Stimulated activated CD4-positive, alpha-beta T cell treated with anti-CD3 and anti-CD28 coated beads, Interleukin-15, amount 100 ng/mL, for 1 hour (primary cell): ENCODE data around the gene TRRAP.
"Not testable (repeated sequence)": the region's sequence is repeated elsewhere in the genome, so short reads cannot be mapped to it uniquely, and the experiment has no call there.

Source experiments
- DNase-seq, 2 donors: peaks; one replicate each; pipeline ENCODE4 v3.0.0-alpha.2; 2020; ENCODE audit warnings: low read depth in 1 of 2, low spot score in 1 of 2

Gene TRRAP

DNA sequence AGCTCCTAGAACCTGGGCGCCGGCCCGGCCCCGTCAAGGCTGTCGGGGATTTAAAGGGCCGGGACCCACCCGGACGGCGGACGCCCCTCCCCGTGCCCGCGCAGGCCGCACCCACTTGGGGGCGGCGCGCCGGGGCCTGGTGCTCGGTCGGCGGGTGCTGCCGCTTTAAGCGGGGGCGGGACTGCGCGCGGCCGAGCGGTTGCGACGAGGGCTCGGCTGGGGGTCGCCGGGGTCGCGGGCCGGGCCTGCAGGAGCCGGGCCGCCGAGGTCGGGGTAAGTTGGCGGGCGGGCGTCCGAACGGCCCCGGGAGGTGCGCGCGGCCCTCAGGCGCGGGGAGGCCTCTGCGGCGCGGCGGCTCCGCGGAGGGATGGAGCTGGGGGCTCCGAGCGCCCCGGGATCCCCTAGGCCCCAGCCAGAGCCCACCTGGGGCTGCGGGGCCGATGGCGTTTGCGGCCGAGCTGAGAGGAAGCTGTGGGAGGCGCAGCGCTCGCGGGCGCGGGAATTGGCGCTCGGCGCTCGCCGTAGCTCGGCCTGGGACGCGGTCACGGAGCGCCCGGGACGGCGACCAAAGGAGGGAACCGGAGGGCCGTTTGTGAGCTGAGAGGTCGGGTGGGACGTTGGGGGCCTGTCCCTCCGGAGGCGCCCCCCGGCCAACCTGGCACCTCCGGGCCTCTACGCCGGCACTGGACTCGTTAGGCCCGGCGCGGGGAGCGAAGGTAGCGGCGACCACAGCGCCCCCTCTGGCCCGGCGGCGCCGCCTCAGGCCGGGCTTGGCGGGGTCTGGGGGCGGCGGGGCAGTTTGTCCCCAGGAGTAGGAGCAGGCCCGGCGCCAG, at the start of gene TRRAP:
TRRAP (plus strand) TSS at position 168 of the 833 bp plus-strand sequence. CDS start 2,619 bp downstream, outside the sequence.
- DNase-seq: peak; percentile 58 to 72

DNA sequence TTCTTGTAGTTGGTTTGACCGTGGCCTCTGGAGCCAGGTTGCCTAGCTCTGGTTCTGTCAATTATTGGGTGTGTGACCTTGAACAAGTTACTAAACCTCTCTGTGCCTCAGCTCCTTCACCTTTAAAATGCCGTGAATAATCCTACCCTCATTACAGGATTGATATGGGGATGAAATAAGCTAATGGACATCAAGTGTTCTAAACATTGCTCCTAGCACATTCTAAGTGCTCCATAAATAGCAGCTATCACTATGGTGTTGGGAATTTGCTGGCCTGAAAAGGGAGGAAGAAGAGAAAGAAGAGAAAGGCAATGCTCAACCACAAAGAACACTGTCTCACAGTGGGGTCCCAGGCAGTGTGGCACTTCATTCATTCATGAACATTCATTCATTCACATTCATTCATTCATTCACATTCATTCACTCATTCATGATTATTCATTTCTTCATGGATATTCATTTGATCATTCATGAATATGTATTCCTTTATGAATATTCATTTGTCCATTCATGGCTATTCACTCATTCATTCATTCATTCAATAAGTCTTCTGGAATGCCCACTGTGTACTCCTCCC, 47.3 kb upstream of the TRRAP start:
- DNase-seq: no peak

DNA sequence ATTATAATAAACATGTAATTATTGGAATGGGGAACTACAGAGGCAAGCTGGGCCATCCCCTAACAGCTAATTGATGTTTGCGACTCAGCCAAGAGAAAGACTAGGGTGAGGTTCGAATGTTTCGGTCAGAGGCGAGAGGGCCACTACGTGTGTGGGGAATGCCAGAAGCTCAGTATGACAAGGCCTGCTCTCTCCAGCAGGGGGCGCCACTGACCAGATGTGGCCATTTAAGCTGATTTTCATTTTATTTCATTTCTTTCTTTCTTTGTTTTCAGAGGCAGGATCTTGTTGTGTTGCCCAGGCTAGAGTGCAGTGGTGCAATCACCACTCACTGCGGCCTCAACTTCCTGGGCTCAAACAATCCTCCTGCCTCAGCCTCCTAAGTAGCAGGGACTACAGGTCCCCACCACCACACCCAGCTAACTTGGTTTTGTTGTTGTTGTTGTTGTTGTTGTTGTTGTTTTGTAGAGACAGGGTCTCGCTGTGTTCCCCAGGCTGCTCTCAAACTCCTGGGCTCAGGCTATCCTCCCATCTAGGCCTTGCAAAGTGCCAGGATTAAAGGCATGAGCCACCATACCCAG, 46.6 kb upstream of the TRRAP start:
- peak in 1 of 2 donors; percentile 13 for DNase-seq

GRCh38 chr7:98833022-98833421, 45.3 kb upstream of the TRRAP start:
- no peak for DNase-seq

DNA sequence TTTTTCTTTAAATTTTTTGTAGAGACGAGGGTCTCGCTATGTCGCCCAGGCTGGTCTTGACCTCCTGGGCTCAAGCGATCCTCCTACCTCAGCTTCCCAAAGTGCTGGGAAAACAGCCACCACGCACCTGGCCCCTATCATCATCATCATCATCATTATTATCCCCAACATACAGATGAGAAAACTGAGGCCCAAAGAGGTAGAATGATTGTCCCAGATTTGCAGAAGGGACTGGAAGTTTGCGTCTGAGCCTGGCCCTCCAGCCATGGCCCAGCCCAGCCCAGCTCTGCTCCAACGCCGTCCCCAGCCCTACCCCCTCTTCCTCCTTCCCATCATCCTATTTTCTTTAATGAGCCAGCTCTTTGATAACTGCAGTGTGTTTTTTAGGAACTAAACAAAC, 43.4 kb upstream of the TRRAP start:
- DNase-seq: no peak

DNA sequence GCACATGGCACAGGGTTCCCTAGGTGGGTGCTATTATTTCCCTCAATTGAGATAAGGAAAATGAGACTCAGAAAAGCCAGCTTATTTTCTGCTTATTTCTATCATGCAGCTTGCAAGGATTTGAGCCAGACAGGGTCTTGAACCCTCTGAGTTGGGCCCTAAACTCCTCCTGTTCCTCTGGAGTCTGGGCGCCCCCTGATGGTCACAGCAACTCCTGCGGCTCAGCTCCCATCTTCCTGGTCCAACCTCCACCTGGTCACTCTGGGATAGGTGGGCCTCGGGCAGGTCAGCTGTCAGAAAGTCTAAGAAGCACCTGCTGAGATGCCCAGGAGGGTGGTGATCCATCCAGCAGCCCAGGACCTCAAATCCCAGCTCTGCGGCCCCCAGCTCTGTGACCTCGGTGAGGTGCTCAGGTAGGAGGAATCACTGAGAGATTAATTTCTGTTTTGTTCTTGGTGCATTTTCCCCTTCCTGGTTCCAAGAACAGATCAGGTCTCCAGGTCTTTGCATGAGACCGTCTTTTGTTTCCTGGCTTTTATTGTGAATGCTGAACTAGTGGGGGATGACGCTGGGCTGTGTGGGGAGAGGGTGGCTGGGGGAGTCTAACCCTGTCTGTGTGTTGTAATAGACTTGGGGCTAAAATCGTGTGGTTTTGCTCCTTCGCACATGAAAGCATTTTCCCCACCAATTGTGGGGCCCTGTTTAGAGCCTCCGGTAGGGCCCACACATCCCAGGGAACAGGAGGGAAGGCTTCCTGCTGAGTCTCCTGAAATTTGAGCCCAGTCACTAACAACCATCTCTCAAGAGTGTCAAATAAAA, 41.3 kb upstream of the TRRAP start:
- DNase-seq: no peak

GRCh38 chr7:98837630-98837972, 40.7 kb upstream of the TRRAP start:
- no peak for DNase-seq

DNA sequence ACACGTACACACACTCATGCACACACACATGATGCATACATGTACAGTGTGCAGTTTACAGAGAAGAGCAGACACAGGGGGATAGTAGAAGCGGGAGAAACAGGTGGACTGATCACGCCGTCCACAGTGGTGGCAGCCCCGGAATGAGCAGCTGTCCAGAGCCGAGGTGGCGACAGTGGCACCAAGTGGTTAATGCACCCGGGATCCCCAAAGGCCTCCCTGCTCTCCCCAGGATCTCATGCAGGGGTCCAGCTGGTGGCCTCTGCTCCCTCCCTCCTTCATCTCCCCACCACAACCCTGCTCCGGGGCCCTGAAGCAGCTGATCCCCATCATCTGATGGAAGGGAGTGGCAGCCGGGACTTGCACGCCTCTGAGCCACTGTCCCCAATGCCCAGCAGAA, 38.2 kb upstream of the TRRAP start:
- no peak for DNase-seq

- DNase-seq: no peak
Observed at GRCh38 chr7:98840722-98841121, 37.6 kb upstream of the TRRAP start.

GRCh38 chr7:98841179-98841997, 36.9 kb upstream of the TRRAP start:
- peak; percentile 44 to 62 for DNase-seq

- not testable (repeated sequence) for DNase-seq
Observed at GRCh38 chr7:98842552-98842951, 35.8 kb upstream of the TRRAP start.

DNA sequence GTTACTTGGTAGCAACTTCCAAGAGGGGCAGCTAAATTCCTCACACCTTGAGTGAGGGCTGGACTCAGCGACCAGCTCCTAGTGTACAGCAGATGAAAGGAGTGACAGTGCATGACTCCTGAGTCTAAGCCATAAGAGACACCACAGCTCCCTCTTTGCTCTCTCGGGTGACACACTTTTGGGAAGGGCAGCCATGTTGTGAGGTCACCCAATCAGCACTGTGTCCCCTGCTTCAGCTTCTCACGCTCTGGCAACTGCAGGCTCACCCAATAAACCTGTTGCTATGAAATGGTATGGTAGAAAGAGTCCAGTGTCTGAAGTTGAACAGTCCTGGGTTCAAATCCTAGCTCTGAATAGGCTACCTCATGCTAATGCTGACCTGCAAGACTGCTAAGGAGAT, 29.4 kb upstream of the TRRAP start:
- no peak for DNase-seq

DNA sequence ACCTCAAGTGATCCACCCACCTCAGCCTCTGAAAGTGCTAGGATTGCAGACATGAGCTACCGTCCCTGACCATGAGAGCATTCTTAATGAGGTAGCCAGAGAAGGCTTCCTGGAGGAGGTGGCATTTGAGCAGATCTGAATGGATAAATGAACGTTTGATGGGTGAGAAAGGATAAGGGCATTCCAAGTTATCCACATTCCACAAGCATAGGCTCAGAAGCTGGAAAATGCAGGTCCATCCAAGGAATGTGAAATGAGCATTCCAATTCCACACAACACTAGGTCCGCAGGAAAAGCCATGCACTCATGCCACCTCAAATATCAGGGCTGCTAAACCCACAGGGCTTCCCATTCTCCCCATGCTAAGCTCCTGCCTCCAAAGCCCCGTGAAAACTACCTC, 25.5 kb upstream of the TRRAP start:
- no peak for DNase-seq

DNA sequence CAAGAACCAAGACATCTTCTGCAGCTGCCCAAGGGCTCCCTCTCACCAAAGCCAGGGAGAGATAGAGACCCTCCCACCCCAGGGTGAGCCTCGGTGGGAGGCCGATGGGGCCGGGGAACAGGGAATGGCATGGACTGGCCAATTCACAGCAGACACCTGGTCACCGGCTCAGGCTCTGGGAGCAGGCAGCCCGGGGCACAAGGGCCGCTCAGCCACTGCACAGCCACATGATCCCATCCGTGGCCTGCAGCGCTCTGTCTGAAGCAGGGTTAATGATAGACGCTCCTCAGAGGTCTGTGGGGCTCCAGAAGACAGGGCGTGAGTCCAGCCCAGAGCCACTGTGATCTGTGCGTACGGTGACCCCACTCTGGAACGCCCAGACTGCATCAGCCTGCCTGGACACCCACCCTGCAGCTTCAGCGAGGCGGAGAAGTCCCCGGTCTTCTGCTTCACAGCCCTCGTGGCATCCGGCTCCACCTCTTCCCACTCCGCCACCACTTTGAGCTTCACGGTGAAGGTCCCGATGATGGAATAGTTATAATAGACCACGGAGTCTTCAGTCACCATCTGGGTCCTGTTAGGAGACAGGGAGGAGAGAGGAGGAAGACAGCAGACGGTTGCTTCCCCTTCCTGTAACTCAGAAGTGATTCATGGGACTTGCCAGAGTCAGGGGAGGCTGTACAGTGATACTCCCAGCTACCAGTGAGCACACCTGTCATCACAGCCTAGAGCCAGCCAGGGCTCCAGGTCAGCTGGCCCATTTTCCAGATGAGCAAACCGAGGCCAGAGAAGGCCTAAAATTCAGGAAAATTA, 22.5 kb upstream of the TRRAP start:
- DNase-seq: no peak

GRCh38 chr7:98860071-98860470, 18.3 kb upstream of the TRRAP start:
- DNase-seq: no peak

DNA sequence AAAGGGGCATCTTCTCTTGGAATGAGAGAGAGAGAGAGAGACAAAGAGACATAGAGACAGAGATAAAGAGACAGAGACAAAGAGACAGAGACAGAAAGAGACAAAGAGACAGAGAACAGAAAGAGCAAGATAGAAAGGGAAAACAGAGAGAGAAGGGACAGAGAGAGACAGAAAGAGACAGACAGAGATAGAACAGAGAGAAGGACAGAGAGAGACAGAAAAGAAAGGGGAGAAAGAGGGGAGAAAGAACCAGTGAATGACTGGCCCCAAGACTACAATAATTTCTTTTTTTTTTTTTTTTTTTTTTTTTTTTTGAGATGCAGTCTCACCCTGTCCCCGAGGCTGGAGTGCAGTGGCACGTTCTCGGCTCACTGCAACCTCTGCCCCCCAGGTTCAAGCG, 16.1 kb upstream of the TRRAP start:
- DNase-seq: no peak

DNA sequence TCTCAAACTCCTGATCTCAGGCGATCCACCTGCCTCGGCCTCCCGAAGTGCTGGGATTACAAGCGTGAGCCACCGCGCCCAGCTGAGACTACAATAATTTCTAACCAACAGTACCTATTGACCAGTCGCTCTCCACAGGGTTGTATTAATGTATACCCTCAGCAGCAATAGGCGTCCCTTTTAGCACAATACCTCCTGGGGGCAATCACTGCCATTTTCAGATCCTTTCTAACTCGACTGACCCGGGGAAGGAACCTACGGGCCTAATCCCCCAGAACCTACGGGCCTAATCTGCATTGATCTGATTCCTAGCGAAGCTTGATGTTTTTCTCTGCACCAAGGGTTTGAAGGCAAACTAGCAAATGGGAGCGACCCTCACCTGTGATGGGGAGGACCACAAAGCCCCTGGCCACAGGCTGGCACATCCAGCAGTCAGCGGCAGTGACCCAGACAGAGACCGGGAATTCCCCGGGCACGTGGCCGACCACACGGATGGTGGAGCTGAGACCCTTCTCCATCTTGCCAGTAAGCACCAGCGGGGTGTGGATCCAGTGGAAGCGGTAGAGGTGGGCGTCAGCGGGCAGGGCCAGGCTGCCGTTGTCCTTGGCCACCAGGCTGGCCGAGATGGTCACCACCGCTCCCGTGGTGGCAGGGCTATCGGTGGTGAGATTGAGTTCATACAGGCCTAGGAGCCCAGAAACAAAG, 15.5 kb upstream of the TRRAP start:
- no peak for DNase-seq

- DNase-seq: no peak
Observed at GRCh38 chr7:98863601-98864000, 14.7 kb upstream of the TRRAP start.

GRCh38 chr7:98864731-98865453, 13.4 kb upstream of the TRRAP start:
- no peak for DNase-seq
